Kidney epithelial cell (primary cell): ENCODE data around the gene CTSV. TPM values are rescaled to one million over a fixed set of nuclear protein-coding genes. Genes with fewer than 3 reads are reported as not detected.
"Not testable (repeated sequence)": the region's sequence is repeated elsewhere in the genome, so short reads cannot be mapped to it uniquely, and the experiment has no call there.

ENCODE experiments used
- DNase-seq: peaks from one replicate; pipeline ENCODE4 v3.0.0-alpha.2; 2010; ENCODE audit warnings: low read depth
- H3K27me3 ChIP-seq: 2 replicates; pipeline ENCODE4 v1.6.0; 2011; ENCODE audit warnings: low read length; ENCODE audit not compliant: control insufficient read depth, insufficient read depth
- H3K36me3 ChIP-seq: 2 replicates; pipeline ENCODE4 v1.5.1; 2011; ENCODE audit warnings: low read length; ENCODE audit not compliant: control insufficient read depth, insufficient read depth
- H3K4me3 ChIP-seq: 2 replicates; pipeline ENCODE4 v1.5.1; 2011; ENCODE audit warnings: low read depth, mild to moderate bottlenecking, control low read depth, low read length
- CTCF ChIP-seq: IDR thresholded peaks from 2 replicates; pipeline ENCODE4 v1.5.1; 2011; ENCODE audit warnings: mild to moderate bottlenecking, moderate library complexity, low read length, control low read depth, inconsistent platforms; ENCODE audit not compliant: insufficient read depth, poor library complexity, severe bottlenecking
- total RNA-seq: library from RNA; depleted of rRNA; stranded (reverse); fragments of >200 nt; gene quantifications from 2 replicates; pipeline ENCODE4 v1.2.3, GENCODE V29; 2015

The CTSV gene
- total RNA-seq, 1 donor from 2014 or later: 3.1 TPM

GRCh38 chr9:97076238-97076637 lies 37.3 kb upstream of the CTSV start:
- TF ChIP-seq CTCF: no peak
- H3K36me3 ChIP-seq: no peaks in the 10 kb centered on the region
- H3K27me3 ChIP-seq: peaks cover 34% of the 10 kb centered on the region
- no peak for DNase-seq
- H3K4me3 ChIP-seq: no peak overlapping the region

- TF ChIP-seq CTCF: no peak
- Histone ChIP-seq H3K27me3 (peaks cover 34% of the 10 kb centered on the region), H3K4me3 (no peak overlapping the region), H3K36me3 (no peaks in the 10 kb centered on the region)
- no peak for DNase-seq
Measured at GRCh38 chr9:97075289-97075985, 36.5 kb upstream of the CTSV start.

GRCh38 chr9:97073506-97073905 lies 34.6 kb upstream of the CTSV start:
- Histone ChIP-seq H3K36me3 (no peaks in the 10 kb centered on the region), H3K4me3 (no peak overlapping the region)
- no peak for TF ChIP-seq CTCF

GRCh38 chr9:97072285-97072776 lies 33.4 kb upstream of the CTSV start:
- TF ChIP-seq CTCF: no peak
- no peaks in the 10 kb centered on the region for H3K36me3 ChIP-seq

More at GRCh38 chr9:97073506-97073905, 34.6 kb upstream of the CTSV start:
- DNase-seq: no peak
- H3K27me3 ChIP-seq: peaks cover 31% of the 10 kb centered on the region

GRCh38 chr9:97070325-97070724 lies 31.4 kb upstream of the CTSV start:
- H3K27me3 ChIP-seq, H3K36me3 ChIP-seq, DNase-seq, H3K4me3 ChIP-seq: not testable (repeated sequence)

More at GRCh38 chr9:97072285-97072776, 33.4 kb upstream of the CTSV start:
- Histone ChIP-seq H3K4me3 (no peak overlapping the region), H3K27me3 (peaks cover 20% of the 10 kb centered on the region)
- no peak for DNase-seq

GRCh38 chr9:97067490-97067889 lies 28.5 kb upstream of the CTSV start:
- no peaks in the 10 kb centered on the region for H3K36me3 ChIP-seq
- peaks cover under 1% of the 10 kb centered on the region for H3K27me3 ChIP-seq
- no peak for TF ChIP-seq CTCF
- H3K4me3 ChIP-seq: no peak overlapping the region
- DNase-seq: no peak
